NCI-H1048 (cell line): Measurements from ENCODE around the gene HOXC6.
A peak's percentile ranks its signal among the peaks of the same experiment; 100 is the strongest.

Experiments
- DNase-seq: peaks from one replicate; lab custom pipeline; 2025; lab: John Stamatoyannopoulos, UW

HOXC6 gene

GRCh38 chr12:54028314-54029201, at the start of gene HOXC6:
TSS of gene HOXC6 (plus strand) at chr12:54028440. CDS start at chr12:54028522, 82 bp downstream.
- no peak for DNase-seq

GRCh38 chr12:53978477-53979356, 49.5 kb upstream of the HOXC6 start:
- DNase-seq, result peak; percentile 77

- DNase-seq, result no peak
These were observed 48.0 kb upstream of the HOXC6 start for GRCh38 chr12:53980104-53980801.

- DNase-seq, result no peak
These were observed 47.3 kb upstream of the HOXC6 start for GRCh38 chr12:53980802-53981496.

GRCh38 chr12:53981634-53982565, 46.3 kb upstream of the HOXC6 start:
- no peak for DNase-seq

GRCh38 chr12:53982648-53983567, 45.3 kb upstream of the HOXC6 start:
- DNase-seq, result no peak

GRCh38 chr12:53983568-53983949, 44.7 kb upstream of the HOXC6 start:
- DNase-seq, result no peak

GRCh38 chr12:53983950-53984572, 44.2 kb upstream of the HOXC6 start:
- no peak for DNase-seq

GRCh38 chr12:53984901-53985691, 43.1 kb upstream of the HOXC6 start, which contains the start of gene HOXC10:
TSS of gene HOXC10 (plus strand) at chr12:53985146. CDS start at chr12:53985260, 114 bp downstream.
- DNase-seq, result peak; percentile 98

- DNase-seq, result no peak
These were observed 42.6 kb upstream of the HOXC6 start for GRCh38 chr12:53985692-53985993.

GRCh38 chr12:53985994-53986685, 42.1 kb upstream of the HOXC6 start:
- no peak for DNase-seq

GRCh38 chr12:53986686-53987483, 41.4 kb upstream of the HOXC6 start:
- DNase-seq, result no peak

GRCh38 chr12:53987787-53988230, 40.4 kb upstream of the HOXC6 start:
- DNase-seq, result no peak

- DNase-seq, result no peak
These were observed 39.6 kb upstream of the HOXC6 start for GRCh38 chr12:53988541-53989226.

- no peak for DNase-seq
These were observed 38.8 kb upstream of the HOXC6 start for GRCh38 chr12:53989227-53990113.
